Stomach smooth muscle (tissue), 2 donors: ENCODE results near the gene CHST6.
A peak's percentile ranks its signal among the peaks of the same experiment; 100 is the strongest.
"Not testable (repeated sequence)": the region's sequence is repeated elsewhere in the genome, so short reads cannot be mapped to it uniquely, and the experiment has no call there.

Experiments
- H3K27ac ChIP-seq: one replicate; pipeline ENCODE4 v1.7.0; 2013; ENCODE audit warnings: mild to moderate bottlenecking, low read length, inconsistent platforms
- H3K27me3 ChIP-seq, 2 donors: one replicate each; pipeline ENCODE4 v1.7.0; 2013; ENCODE audit warnings: low read length in 2 of 2; ENCODE audit not compliant: insufficient read depth in 2 of 2, control insufficient read depth in 1 of 2
- H3K36me3 ChIP-seq, 2 donors: one replicate each; pipeline ENCODE4 v1.7.0; 2013; ENCODE audit warnings: low read length in 2 of 2; ENCODE audit not compliant: control insufficient read depth in 2 of 2, insufficient read depth in 2 of 2
- H3K4me1 ChIP-seq: one replicate; pipeline ENCODE4 v1.7.0; 2013; ENCODE audit warnings: low read length; ENCODE audit not compliant: control insufficient read depth, insufficient read depth
- H3K4me3 ChIP-seq, 2 donors: one replicate each; pipeline ENCODE4 v1.7.0; 2013; ENCODE audit warnings: low read length in 2 of 2
- H3K9ac ChIP-seq, 2 donors: one replicate each; pipeline ENCODE4 v1.7.0; 2013; ENCODE audit warnings: low read length in 2 of 2, mild to moderate bottlenecking in 1 of 2
- H3K9me3 ChIP-seq, 2 donors: one replicate each; pipeline ENCODE4 v1.7.0; 2013; ENCODE audit warnings: low read length in 2 of 2; ENCODE audit not compliant: control insufficient read depth in 2 of 2
- donor health status: healthy.
- donor health status: Pancreatic carcinoma.

CHST6 gene

DNA sequence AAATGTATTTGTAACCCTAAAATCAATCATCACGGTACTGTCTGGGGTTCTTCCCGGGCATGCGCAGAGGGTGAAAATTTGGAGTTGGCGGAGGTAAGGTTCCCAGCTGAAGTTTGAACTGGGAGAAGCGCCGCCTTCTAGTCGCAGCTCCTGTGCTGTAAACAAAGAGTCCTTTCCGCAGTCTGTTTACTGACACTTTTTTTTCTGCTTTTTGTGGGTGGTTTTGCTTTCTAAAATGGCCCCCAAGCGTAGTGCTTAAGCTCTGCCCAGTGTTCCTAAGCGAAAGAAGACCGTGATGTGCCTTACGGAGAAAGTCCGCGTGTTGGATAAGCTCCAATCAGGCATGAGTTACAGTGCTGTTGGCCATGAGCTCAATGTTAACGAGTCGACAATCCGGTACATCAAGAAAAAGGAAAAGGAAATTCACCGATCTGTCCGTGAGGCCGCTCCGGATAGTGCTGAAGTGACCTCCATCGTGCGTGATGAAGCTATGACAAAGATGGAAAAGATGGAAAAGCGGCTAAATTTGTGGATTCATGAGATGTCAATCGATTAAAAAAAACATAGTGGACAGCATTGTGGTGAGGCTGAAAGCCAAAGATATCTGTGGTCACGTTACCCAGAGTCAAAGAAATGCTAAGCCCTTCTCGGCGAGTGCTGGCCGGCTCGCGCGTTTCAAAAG lies 61.4 kb downstream of the CHST6 start:
- Histone ChIP-seq H3K4me3 (peak overlapping the region; percentile 57 to 97), H3K36me3 (no peaks in the 10 kb centered on the region), H3K27me3 (no peaks in the 10 kb centered on the region), H3K9ac (peak overlapping the region; percentile 97 to 99), H3K4me1 (peaks cover 14% of the 10 kb centered on the region), H3K9me3 (no peaks in the 10 kb centered on the region), H3K27ac (peak overlapping the region; percentile 99)

GRCh38 chr16:75432828-75433731 lies 62.2 kb downstream of the CHST6 start, which contains the start of gene CFDP1:
Gene CFDP1, minus strand, starts transcription at chr16:75433503. Its CDS starts 151 bp downstream, at chr16:75433352.
- peak within 1 kb of the TSS; percentile 97 to 99 for H3K9ac ChIP-seq
- no peaks in the 10 kb centered on the region for H3K27me3 ChIP-seq
- no peaks in the 10 kb centered on the region for H3K9me3 ChIP-seq

GRCh38 chr16:75429621-75430403 lies 65.4 kb downstream of the CHST6 start:
- Histone ChIP-seq H3K27me3 (no peaks in the 10 kb centered on the region), H3K4me3 (no peak overlapping the region), H3K4me1 (peaks cover 14% of the 10 kb centered on the region), H3K9me3 (no peaks in the 10 kb centered on the region), H3K9ac (no peak overlapping the region), H3K36me3 (no peaks in the 10 kb centered on the region), H3K27ac (no peak overlapping the region)

More at GRCh38 chr16:75432828-75433731, 62.2 kb downstream of the CHST6 start, which contains the start of gene CFDP1:
- no peaks in the 10 kb centered on the region for H3K36me3 ChIP-seq
- peaks cover 14% of the 10 kb centered on the region for H3K4me1 ChIP-seq
- peak within 1 kb of the TSS; percentile 99 for H3K27ac ChIP-seq
- peak within 1 kb of the TSS; percentile 57 to 97 for H3K4me3 ChIP-seq

GRCh38 chr16:75426524-75426923 lies 68.7 kb downstream of the CHST6 start:
- not testable (repeated sequence) for H3K36me3 ChIP-seq, H3K9me3 ChIP-seq, H3K4me3 ChIP-seq, H3K4me1 ChIP-seq, H3K27me3 ChIP-seq, H3K9ac ChIP-seq, H3K27ac ChIP-seq

DNA sequence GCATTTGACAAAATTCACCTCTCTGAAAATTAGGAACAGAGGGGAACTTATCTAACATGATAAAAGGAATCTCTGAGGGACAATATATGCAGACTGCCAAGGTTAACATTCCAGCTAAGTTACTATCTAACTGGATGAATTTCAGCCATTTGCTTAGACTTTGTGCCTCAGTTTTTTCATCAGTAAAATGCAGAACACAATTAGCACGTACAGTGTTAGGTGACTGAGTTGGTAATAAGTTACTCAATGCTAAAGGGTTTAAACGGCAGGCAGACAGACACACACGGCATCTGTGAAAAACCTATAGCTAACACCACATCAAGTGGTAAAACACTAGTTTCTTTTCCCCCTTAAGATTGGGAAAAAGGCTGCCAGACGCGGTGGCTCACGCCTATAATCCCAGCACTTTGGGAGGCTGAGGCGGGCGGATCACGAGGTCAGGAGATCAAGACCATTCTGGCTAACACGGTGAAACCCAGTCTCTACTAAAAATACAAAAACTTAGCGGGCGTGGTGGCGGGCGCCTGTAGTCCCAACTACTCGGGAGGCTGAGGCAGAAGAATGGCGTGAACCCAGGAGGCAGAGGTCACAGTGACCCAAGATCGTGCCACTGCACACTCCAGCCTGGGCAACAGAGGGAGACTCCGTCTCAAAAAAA lies 71.0 kb downstream of the CHST6 start:
- H3K36me3 ChIP-seq, H3K27me3 ChIP-seq, H3K9me3 ChIP-seq, H3K4me1 ChIP-seq, H3K27ac ChIP-seq, H3K4me3 ChIP-seq, H3K9ac ChIP-seq: not testable (repeated sequence)

- no peaks in the 10 kb centered on the region for H3K9me3 ChIP-seq
- no peak overlapping the region for H3K4me3 ChIP-seq
- no peaks in the 10 kb centered on the region for H3K36me3 ChIP-seq
- no peaks in the 10 kb centered on the region for H3K4me1 ChIP-seq
- H3K27me3 ChIP-seq: no peaks in the 10 kb centered on the region
- no peak overlapping the region for H3K9ac ChIP-seq
- H3K27ac ChIP-seq: no peak overlapping the region
These were observed 71.5 kb downstream of the CHST6 start for GRCh38 chr16:75423723-75424104.
